Fibroblast of skin of right quadriceps (primary cell): ENCODE data around the gene RRAD.
A peak's percentile ranks its signal among the peaks of the same experiment; 100 is the strongest.

Source experiments
- DNase-seq: peaks from one replicate; pipeline ENCODE4 v3.0.0-alpha.2; 2013

The RRAD gene

GRCh38 chr16:66933776-66934137 is 8.4 kb upstream of the RRAD start:
- DNase-seq: no peak

GRCh38 chr16:66932076-66932475 is 6.7 kb upstream of the RRAD start:
- no peak for DNase-seq

GRCh38 chr16:66931665-66932064 is 6.3 kb upstream of the RRAD start:
- no peak for DNase-seq

- DNase-seq: no peak
Observed at GRCh38 chr16:66930189-66930588, 4.9 kb upstream of the RRAD start.

GRCh38 chr16:66928702-66929388 is 3.5 kb upstream of the RRAD start:
- no peak for DNase-seq

- DNase-seq: no peak
Observed at GRCh38 chr16:66927918-66928649, 2.7 kb upstream of the RRAD start.

GRCh38 chr16:66926961-66927436 is 1.7 kb upstream of the RRAD start:
- DNase-seq: peak; percentile 64

GRCh38 chr16:66926171-66926947 is 1.0 kb upstream of the RRAD start:
- no peak for DNase-seq

- DNase-seq: no peak
Observed at GRCh38 chr16:66924527-66925321, 611 bp downstream of the RRAD start.

- DNase-seq: no peak
Observed at GRCh38 chr16:66923866-66924265, 1.5 kb downstream of the RRAD start.

- DNase-seq: peak; percentile 34
Observed at GRCh38 chr16:66923247-66923731, 2.0 kb downstream of the RRAD start.

GRCh38 chr16:66921729-66922450 is 3.4 kb downstream of the RRAD start:
- no peak for DNase-seq

GRCh38 chr16:66920924-66921680 is 4.2 kb downstream of the RRAD start:
- DNase-seq: no peak

- DNase-seq: no peak
Observed at GRCh38 chr16:66920299-66920590, 5.1 kb downstream of the RRAD start.

GRCh38 chr16:66919569-66920298 is 5.6 kb downstream of the RRAD start:
- DNase-seq: no peak

GRCh38 chr16:66918803-66919568 is 6.3 kb downstream of the RRAD start, which contains the start of gene CDH16:
TSS of gene CDH16 (minus strand) at chr16:66918885. CDS start at chr16:66918065, 820 bp downstream.
- DNase-seq: no peak

GRCh38 chr16:66918355-66918754 is 7.0 kb downstream of the RRAD start:
- no peak for DNase-seq

GRCh38 chr16:66917741-66918140 is 7.6 kb downstream of the RRAD start:
- DNase-seq: no peak

- DNase-seq: no peak
Observed at GRCh38 chr16:66916518-66916917, 8.8 kb downstream of the RRAD start.

- DNase-seq: no peak
Observed at GRCh38 chr16:66915041-66915440, 10.3 kb downstream of the RRAD start.
